HT1080 (cell line): ENCODE measurements around the gene HES2. TPM values are rescaled to one million over a fixed set of nuclear protein-coding genes. Genes with fewer than 3 reads are reported as not detected.
"Not testable (repeated sequence)": the region's sequence is repeated elsewhere in the genome, so short reads cannot be mapped to it uniquely, and the experiment has no call there.

Source experiments
- DNase-seq: peaks from one replicate; pipeline ENCODE4 v3.0.0-alpha.2; 2015; ENCODE audit warnings: low read depth
- total RNA-seq: library from RNA; depleted of rRNA; stranded (reverse); fragments of >200 nt; shearing (Covaris generic); gene quantifications from 2 replicates; pipeline ENCODE4 v1.2.3, GENCODE V29; 2014

The HES2 gene
- total RNA-seq, 1 experiment from 2014 or later: 0.08 TPM

- DNase-seq: no peak
These were observed 887 bp downstream of the HES2 start for GRCh38 chr1:6418668-6419396.

GRCh38 chr1:6417961-6418667 lies 1.6 kb downstream of the HES2 start:
- no peak for DNase-seq

DNA sequence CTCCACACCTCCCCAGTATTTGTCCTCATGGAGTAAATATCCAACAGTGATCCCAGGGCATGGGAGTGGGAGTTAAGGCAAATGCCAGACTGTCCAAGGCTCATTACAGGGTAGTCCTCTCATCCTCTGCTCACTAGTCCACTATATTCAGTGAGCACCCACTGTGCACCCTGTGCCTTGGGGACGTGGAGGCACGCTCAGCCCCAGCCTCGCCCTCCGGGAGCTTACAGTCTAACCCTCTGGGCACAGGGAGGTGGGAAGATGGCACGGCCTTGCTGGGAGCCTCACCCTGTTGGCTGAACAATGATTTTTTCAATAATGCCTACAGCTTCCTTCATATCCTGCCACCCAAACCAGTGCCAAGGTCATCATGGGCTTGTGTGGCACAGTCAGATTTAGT lies 2.8 kb downstream of the HES2 start:
- no peak for DNase-seq

DNA sequence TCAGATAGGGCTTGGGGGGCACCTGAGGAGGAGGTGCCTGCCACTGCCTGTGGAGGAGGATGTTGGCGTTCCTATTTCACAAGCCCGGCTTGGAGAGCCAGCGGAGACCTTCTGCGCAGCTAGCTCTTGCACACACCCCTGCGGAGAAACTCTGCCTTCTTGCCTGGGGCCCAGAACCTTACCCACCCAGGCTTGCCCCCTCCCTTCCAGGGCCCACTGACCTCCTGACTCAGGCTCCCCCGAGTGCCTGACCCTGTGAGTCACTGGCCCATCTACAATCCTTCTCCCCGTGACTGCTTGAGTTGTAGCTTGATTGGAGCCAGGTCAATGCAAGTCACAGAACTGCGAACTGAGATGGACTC lies 3.4 kb downstream of the HES2 start:
- DNase-seq: no peak

DNA sequence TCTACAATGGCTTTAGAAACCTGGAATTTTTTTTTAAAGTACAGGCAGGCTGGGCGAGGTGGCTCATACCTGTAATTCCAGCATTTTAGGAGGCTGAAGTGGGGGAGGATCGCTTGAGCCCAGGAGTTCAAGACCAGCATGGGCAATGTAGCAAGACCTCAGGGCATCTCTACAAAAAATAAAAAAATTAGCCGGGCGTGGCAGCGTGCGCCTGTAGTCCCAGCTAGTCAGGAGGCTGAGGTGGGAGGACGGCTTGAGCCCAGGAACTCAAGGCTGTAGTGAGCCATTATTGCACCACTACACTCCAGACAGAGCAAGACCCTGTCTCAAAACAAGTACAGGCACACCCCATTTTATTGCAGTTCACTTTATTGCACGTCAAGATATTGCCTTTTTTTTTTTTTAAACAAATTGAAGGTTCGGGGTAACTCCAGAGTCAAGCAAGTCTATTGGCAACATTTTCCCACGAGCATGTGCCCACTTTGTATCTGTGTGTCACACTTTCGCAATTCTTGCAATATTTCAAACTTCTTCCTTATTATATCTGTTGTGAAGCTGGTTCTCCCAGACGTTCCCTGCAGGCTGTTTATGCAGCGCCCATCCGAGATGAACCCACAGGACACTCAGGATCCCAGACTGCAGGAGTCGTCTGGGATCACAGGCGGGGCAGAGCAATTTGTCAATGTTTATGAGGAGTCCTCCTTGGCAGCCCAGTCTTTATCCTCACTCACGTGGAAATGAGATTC lies 4.7 kb downstream of the HES2 start:
- DNase-seq: no peak

DNA sequence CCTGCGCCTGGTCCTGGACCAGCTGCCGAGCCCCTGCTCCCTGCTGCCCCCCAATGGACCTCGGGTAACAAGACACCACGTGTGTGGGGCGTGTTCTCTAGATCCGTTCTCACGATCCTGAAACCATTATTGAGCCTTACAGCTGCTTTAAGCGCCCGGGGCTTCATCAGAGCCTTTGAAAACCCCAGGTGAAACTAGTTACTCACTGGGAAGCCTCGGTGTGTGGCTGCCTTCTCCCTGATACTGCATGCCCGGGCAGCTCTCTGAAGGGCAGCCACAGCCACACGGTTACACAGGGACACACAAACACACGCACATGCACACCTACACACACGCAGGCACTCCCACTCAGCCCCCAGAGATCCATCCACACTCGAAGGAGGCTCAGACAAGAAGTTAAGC lies 5.3 kb downstream of the HES2 start:
- DNase-seq: peak; percentile 47

DNA sequence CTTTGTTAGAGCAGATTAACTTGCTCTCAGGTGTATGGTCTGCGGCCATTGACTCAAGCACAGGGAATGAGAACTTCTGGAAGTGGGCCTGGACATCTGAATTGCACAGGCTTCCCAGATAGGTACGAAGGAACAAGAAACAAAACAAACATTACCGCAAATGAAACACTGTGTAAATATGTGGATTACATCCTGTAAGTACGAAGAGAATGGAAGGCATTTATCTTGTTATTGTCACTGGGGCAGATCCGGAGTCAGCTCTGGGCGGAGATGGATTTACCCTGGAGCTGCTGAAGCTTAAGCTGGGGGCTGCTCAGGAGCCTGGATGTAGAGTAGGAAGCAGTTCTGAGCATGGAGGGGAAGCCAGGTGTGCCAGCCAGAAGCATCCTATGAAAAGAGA lies 6.8 kb downstream of the HES2 start:
- peak; percentile 62 for DNase-seq

DNA sequence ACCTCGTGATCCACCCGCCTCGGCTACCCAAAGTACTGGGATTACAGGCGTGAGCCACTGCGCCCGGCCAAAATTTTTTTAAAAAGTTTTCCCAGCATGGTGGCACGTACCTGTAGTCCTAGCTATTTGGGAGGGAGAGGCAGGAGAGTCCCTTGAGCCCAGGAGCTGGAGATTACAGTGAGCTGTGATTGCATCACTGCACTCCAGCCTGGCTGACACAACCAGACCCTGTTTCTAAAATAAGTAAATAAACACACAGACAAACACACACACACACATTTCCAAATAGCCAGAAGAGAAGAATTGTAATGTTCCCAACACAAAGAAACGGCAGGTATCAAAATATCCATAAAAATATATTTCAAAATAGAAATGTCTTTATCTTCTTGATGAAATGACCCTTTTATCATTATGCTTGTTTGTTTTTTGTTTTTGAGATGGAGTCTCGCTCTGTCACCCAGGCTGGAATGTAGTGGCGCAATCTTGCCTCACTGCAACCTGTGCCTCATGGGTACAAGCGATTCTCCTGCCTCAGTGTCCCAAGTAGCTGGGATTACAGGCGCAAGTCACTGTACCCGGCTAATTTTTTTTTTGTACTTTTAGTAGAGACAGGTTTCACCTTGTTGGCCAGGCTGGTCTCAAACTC lies 9.3 kb downstream of the HES2 start:
- DNase-seq: no peak

DNA sequence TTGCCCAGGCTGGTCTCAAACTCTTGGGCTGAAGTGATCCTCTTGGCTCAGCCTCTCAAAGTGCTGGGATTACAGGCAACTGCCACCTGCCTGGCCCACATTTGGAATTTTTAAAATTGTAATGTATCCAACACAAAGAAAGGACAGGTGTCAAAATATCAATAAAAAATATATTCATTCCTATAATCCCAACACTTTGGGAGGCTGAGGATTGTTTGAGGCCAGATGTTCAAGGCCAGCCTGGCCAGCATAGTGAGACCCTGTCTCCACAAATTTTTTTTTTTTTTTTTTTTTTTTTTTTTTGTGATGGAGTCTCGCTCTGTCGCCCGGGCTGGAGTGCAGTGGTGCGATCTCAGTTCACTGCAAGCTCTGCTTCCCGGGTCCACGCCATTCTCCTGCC lies 10.0 kb downstream of the HES2 start:
- DNase-seq: no peak

- no peak for DNase-seq
These were observed 10.7 kb downstream of the HES2 start for GRCh38 chr1:6409053-6409452.

DNA sequence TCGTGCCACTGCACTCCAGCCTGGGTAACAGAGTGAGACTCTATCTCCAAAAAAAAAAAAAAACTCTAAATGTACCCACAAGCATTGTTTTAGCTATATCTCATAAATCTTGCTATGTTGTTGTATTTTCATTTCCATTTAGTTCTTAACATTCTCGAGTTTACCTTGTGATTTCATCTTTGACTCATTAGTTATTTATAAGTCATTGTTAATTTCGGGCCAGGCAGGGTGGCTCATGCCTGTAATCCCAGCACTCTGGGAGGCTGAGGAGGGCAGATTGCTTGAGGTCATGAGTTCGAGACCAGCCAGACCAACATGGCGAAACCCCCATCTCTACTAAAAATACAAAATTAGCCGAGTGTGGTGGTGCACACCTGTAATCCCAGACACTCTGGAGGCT lies 11.7 kb downstream of the HES2 start:
- no peak for DNase-seq

GRCh38 chr1:6401673-6402072 lies 18.0 kb downstream of the HES2 start:
- no peak for DNase-seq

DNA sequence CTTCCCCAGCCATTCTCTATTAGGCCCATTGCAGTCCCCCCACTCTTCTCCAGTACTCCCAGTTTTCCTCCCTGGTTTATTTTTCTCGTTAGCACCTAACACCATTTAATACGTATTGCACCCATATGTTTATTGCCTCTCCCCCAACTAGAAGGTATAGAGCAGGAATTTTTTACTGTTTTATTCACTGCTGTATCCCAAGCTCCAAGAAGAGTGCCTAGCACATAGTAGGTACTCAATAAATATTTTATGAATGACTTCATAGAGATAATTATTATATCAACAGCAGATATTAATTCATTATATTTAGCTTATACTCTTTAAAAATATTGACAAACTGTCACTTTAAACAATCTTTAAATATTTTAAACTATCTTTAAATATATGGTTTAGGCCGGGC lies 20.4 kb downstream of the HES2 start:
- DNase-seq: no peak

DNA sequence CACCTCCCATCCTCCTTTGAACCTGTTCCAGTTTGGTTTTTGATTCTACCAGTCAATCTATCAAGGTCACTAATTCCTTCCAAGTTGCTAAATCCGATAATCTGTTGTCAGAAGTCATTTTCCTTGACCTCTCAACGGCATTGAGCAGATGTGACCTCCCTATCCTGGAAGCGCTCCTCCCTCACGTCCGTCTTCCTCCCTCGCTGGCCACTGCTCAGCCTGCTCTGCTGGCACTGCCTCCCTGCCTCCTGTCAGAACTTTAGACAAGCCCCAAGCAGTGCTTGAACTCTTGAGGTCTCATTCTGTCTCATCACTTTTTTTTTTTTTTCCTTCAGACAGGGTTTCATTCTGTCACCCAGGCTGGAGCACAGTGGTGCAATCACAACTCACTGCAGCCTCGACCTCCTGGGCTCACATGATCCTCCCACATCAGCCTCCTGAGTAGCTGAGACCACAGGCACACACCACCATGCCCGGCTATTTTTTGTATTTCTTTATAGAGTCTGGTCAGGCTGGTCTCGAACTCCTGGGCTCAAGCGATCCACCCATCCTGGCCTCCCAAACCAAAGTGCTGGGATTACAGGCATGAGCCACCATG lies 21.8 kb downstream of the HES2 start:
- DNase-seq: no peak

- DNase-seq: no peak
These were observed 22.7 kb downstream of the HES2 start for GRCh38 chr1:6396998-6397397.

- not testable (repeated sequence) for DNase-seq
These were observed 23.9 kb downstream of the HES2 start for GRCh38 chr1:6395781-6396244.

- not testable (repeated sequence) for DNase-seq
These were observed 24.6 kb downstream of the HES2 start for GRCh38 chr1:6395130-6395529.

GRCh38 chr1:6393400-6394187 lies 26.1 kb downstream of the HES2 start, which contains the start of gene ACOT7:
ACOT7 (minus strand) TSS chr1:6393767; CDS start chr1:6393399, 368 bp downstream.
- DNase-seq: peak; percentile 89

- DNase-seq: no peak
These were observed 26.8 kb downstream of the HES2 start for GRCh38 chr1:6392809-6393399.
